Fibroblast of villous mesenchyme (primary cell): ENCODE results near the gene ITGA5. TPM values are rescaled to one million over a fixed set of nuclear protein-coding genes. Genes with fewer than 3 reads are reported as not detected.
A peak's percentile ranks its signal among the peaks of the same experiment; 100 is the strongest.

Experiments used
- DNase-seq: peaks from one replicate; pipeline ENCODE4 v3.0.0-alpha.2; 2010; ENCODE audit warnings: low read depth
- H3K4me3 ChIP-seq: 2 replicates; pipeline ENCODE4 v1.5.1; 2011; ENCODE audit warnings: low read depth, mild to moderate bottlenecking, low read length
- CTCF ChIP-seq: IDR thresholded peaks from 2 replicates; pipeline ENCODE4 v1.5.1; 2012; ENCODE audit warnings: low read depth, mild to moderate bottlenecking, low read length; ENCODE audit not compliant: insufficient read depth
- total RNA-seq: library from RNA; depleted of rRNA; stranded (reverse); fragments of >200 nt; gene quantifications from 2 replicates; pipeline ENCODE4 v1.2.3, GENCODE V29; 2012

ITGA5 gene
- total RNA-seq, 1 donor = 431 TPM

GRCh38 chr12:54412786-54413185 lies 6.3 kb downstream of the ITGA5 start:
- TF ChIP-seq CTCF = no peak
- DNase-seq = no peak
- no peak overlapping the region for H3K4me3 ChIP-seq

- DNase-seq = no peak
- H3K4me3 ChIP-seq = no peak overlapping the region
- no peak for TF ChIP-seq CTCF
Measured at GRCh38 chr12:54412348-54412747, 6.7 kb downstream of the ITGA5 start.

- no peak overlapping the region for H3K4me3 ChIP-seq
- peak; percentile 77 for DNase-seq
- no peak for TF ChIP-seq CTCF
Measured at GRCh38 chr12:54411391-54412241, 7.5 kb downstream of the ITGA5 start.

- no peak for TF ChIP-seq CTCF
- no peak for DNase-seq
- H3K4me3 ChIP-seq = no peak overlapping the region
Measured at GRCh38 chr12:54409267-54409666, 9.8 kb downstream of the ITGA5 start.

GRCh38 chr12:54407183-54407905 lies 11.7 kb downstream of the ITGA5 start:
- H3K4me3 ChIP-seq = no peak overlapping the region
- no peak for DNase-seq
- no peak for TF ChIP-seq CTCF

GRCh38 chr12:54405573-54405972 lies 13.5 kb downstream of the ITGA5 start:
- H3K4me3 ChIP-seq = no peak overlapping the region
- no peak for DNase-seq
- TF ChIP-seq CTCF = no peak
